Loucy (cell line): Measurements from ENCODE around the gene SKIC3.

ENCODE experiments used
- H2AFZ ChIP-seq: fragments of 200-600 bp; sonication (generic); 2 replicates; pipeline ENCODE4 v1.6.0; 2016; ENCODE audit warnings: antibody characterized with exemption, mild to moderate bottlenecking, low read length, moderate library complexity
- H3F3A ChIP-seq: fragments of 200-600 bp; 2 replicates; pipeline ENCODE4 v1.6.0; 2016; ENCODE audit warnings: antibody characterized with exemption, low read depth, mild to moderate bottlenecking
- H3K27me3 ChIP-seq: fragments of 200-600 bp; sonication (generic); 2 replicates; pipeline ENCODE4 v1.6.1; 2014; ENCODE audit warnings: low read length, mild to moderate bottlenecking; ENCODE audit not compliant: insufficient read depth, poor library complexity, severe bottlenecking
- H3K36me3 ChIP-seq: fragments of 200-600 bp; sonication (generic); 2 replicates; pipeline ENCODE4 v1.6.1; 2016; ENCODE audit warnings: low read length; ENCODE audit not compliant: insufficient read depth
- H3K4me1 ChIP-seq: fragments of 200-600 bp; sonication (generic); 2 replicates; pipeline ENCODE4 v1.5.1; 2014; ENCODE audit warnings: low read length, mild to moderate bottlenecking; ENCODE audit not compliant: insufficient read depth, poor library complexity, severe bottlenecking
- H3K4me2 ChIP-seq: fragments of 200-600 bp; sonication (generic); 2 replicates; pipeline ENCODE4 v1.6.0; 2014; ENCODE audit warnings: antibody characterized with exemption, low read length, low read depth, mild to moderate bottlenecking; ENCODE audit not compliant: poor library complexity, severe bottlenecking
- H3K4me3 ChIP-seq: fragments of 200-600 bp; sonication (generic); 2 replicates; pipeline ENCODE4 v1.5.1; 2014; ENCODE audit warnings: low read length, mild to moderate bottlenecking, mixed read lengths; ENCODE audit not compliant: poor library complexity, severe bottlenecking
- H3K79me2 ChIP-seq: fragments of 200-600 bp; sonication (generic); 2 replicates; pipeline ENCODE4 v1.6.1; 2014; ENCODE audit warnings: low read length; ENCODE audit not compliant: insufficient read depth
- H3K9ac ChIP-seq: fragments of 200-600 bp; sonication (generic); 2 replicates; pipeline ENCODE4 v1.6.0; 2014; ENCODE audit warnings: mild to moderate bottlenecking, low read depth, low read length, moderate library complexity; ENCODE audit not compliant: poor library complexity, severe bottlenecking
- H3K9me2 ChIP-seq: fragments of 200-600 bp; sonication (generic); replicated peaks from 2 replicates; pipeline ENCODE4 v1.6.1; 2016; ENCODE audit warnings: low read depth, low read length, mixed read lengths
- H3K9me3 ChIP-seq: fragments of 200-600 bp; sonication (generic); 2 replicates; pipeline ENCODE4 v1.6.1; 2014; ENCODE audit warnings: mild to moderate bottlenecking, antibody characterized with exemption, low read length, low read depth; ENCODE audit not compliant: insufficient read depth
- H4K20me1 ChIP-seq: fragments of 200-600 bp; sonication (generic); 2 replicates; pipeline ENCODE4 v1.6.0; 2014; ENCODE audit warnings: antibody characterized with exemption, low read length, mild to moderate bottlenecking; ENCODE audit not compliant: insufficient read depth, poor library complexity, severe bottlenecking
- EZH2phosphoT487 ChIP-seq: fragments of 200-600 bp; IDR thresholded peaks from 2 replicates; pipeline ENCODE4 v1.6.1; 2018; ENCODE audit warnings: antibody characterized with exemption, mild to moderate bottlenecking, moderate library complexity, borderline replicate concordance
- TF ChIP-seq, protein P1 (sequence below): fragments of 200-600 bp; sonication (generic); conservative IDR thresholded peaks from 2 replicates; pipeline ENCODE4 v1.5.1; 2014; ENCODE audit warnings: mild to moderate bottlenecking, antibody characterized with exemption, low read length

SKIC3 gene

DNA sequence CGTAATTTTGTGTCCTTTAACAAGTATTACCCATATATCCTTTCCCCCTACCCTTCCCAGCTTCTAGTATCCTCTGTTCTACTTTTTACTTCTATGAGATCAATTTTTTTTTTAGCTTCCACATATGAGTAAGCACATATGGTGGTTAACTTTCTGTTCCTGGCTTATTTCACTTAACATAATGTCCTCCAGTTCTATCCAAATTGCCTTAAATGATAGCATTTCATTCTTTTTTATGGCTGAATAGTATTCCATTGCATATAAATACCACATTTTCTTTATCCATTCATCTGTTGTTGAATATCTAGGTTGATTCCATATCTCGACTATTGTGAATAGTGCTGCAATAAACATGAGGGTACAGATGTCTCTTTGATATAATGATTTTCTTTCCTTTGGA is 36.4 kb downstream of the SKIC3 start:
- H3K9me2 ChIP-seq: no peaks in the 10 kb centered on the region
- H4K20me1 ChIP-seq: no peaks in the 10 kb centered on the region
- no peaks in the 10 kb centered on the region for H3F3A ChIP-seq
- peaks cover 57% of the 10 kb centered on the region for H3K36me3 ChIP-seq
- no peak overlapping the region for H3K9ac ChIP-seq
- H3K9me3 ChIP-seq: no peaks in the 10 kb centered on the region
- H3K4me3 ChIP-seq: no peak overlapping the region
- no peak for TF ChIP-seq EZH2phosphoT487
- TF ChIP-seq, protein P1, sequence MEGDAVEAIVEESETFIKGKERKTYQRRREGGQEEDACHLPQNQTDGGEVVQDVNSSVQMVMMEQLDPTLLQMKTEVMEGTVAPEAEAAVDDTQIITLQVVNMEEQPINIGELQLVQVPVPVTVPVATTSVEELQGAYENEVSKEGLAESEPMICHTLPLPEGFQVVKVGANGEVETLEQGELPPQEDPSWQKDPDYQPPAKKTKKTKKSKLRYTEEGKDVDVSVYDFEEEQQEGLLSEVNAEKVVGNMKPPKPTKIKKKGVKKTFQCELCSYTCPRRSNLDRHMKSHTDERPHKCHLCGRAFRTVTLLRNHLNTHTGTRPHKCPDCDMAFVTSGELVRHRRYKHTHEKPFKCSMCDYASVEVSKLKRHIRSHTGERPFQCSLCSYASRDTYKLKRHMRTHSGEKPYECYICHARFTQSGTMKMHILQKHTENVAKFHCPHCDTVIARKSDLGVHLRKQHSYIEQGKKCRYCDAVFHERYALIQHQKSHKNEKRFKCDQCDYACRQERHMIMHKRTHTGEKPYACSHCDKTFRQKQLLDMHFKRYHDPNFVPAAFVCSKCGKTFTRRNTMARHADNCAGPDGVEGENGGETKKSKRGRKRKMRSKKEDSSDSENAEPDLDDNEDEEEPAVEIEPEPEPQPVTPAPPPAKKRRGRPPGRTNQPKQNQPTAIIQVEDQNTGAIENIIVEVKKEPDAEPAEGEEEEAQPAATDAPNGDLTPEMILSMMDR: no peak
- H3K4me1 ChIP-seq: no peaks in the 10 kb centered on the region
- no peaks in the 10 kb centered on the region for H3K79me2 ChIP-seq
- H2AFZ ChIP-seq: no peak overlapping the region
- H3K27me3 ChIP-seq: no peaks in the 10 kb centered on the region
- no peak overlapping the region for H3K4me2 ChIP-seq

DNA sequence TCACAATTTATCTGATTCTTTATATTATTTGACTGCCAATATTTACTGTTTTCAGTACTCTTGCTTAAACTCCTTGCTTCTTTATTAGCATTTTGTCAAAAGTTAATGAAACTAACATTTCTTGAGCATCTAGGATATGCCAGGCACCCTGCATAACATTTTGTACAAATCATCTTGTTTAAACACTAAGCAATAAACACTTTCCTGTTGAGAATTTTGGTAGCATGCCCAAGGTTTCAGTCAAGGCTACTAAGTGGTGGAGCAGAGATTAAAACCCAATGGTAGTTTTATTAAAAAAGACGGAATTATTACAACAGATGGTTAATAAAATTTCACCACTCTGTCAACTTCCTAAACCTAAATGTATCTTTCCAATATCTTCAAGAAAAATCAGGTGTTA is 43.2 kb downstream of the SKIC3 start:
- H3K4me3 ChIP-seq: no peak overlapping the region
- no peaks in the 10 kb centered on the region for H3K79me2 ChIP-seq
- H3K4me1 ChIP-seq: no peaks in the 10 kb centered on the region
- TF ChIP-seq, protein P1: no peak
- no peak for TF ChIP-seq EZH2phosphoT487
- H3K9ac ChIP-seq: no peak overlapping the region
- peaks cover 71% of the 10 kb centered on the region for H3K36me3 ChIP-seq
- no peaks in the 10 kb centered on the region for H3K9me2 ChIP-seq
- H4K20me1 ChIP-seq: no peaks in the 10 kb centered on the region
- no peak overlapping the region for H2AFZ ChIP-seq
- no peaks in the 10 kb centered on the region for H3K27me3 ChIP-seq
- no peaks in the 10 kb centered on the region for H3F3A ChIP-seq
- no peak overlapping the region for H3K4me2 ChIP-seq
- no peaks in the 10 kb centered on the region for H3K9me3 ChIP-seq

DNA sequence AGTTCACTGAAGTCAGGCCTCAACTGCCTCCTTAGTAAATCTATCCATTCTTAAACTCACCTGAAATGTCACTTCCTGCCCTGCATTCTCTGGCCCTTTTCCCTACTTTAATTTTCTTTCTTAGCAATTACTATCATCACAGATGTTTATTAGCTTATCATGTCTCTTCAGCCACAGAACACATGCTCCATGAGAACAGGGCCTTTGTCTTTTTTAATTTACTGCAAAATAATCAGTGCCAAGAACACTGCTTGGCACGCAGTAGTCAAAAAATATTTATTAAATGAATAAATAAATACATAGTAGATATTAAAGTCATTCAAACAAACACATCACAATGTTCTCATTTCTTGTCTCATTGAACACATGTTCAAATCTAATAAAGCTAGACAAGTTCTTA is 46.2 kb downstream of the SKIC3 start:
- H3K36me3 ChIP-seq: peaks cover 54% of the 10 kb centered on the region

More for the DNA sequence above, 46.2 kb downstream of the SKIC3 start:
- H3F3A ChIP-seq: no peaks in the 10 kb centered on the region
- H3K9me2 ChIP-seq: no peaks in the 10 kb centered on the region
- H3K9me3 ChIP-seq: no peaks in the 10 kb centered on the region
- H2AFZ ChIP-seq: no peak overlapping the region
- H3K27me3 ChIP-seq: no peaks in the 10 kb centered on the region
- no peak overlapping the region for H3K4me2 ChIP-seq
- H3K9ac ChIP-seq: no peak overlapping the region
- no peaks in the 10 kb centered on the region for H4K20me1 ChIP-seq
- TF ChIP-seq, protein P1: no peak
- no peak for TF ChIP-seq EZH2phosphoT487
- H3K79me2 ChIP-seq: no peaks in the 10 kb centered on the region
- H3K4me1 ChIP-seq: no peaks in the 10 kb centered on the region
- H3K4me3 ChIP-seq: no peak overlapping the region
